ENCODE measurements around the gene MACROD2.

MACROD2 gene

DNA sequence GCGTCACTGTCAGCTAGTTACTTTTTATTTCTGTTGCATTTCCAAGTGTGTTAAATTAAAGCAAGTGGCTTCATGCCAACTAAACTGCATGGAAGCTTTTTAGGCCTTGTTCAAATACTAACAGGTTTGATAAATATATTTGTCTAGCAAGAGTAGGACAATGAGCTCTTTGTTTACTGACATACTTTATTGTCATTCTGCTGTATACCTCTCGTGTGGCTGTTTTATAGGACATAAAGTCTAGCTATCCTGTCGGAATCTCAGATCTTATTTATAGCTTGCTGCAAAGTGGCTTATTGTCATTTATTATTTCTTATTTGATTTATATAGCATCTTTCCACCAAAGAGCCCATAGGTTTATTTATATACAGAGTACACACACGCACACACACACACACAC, 1866.9 kb downstream of the MACROD2 start:
- DNase-seq (ENCODE audit: low read depth): no peak

DNA sequence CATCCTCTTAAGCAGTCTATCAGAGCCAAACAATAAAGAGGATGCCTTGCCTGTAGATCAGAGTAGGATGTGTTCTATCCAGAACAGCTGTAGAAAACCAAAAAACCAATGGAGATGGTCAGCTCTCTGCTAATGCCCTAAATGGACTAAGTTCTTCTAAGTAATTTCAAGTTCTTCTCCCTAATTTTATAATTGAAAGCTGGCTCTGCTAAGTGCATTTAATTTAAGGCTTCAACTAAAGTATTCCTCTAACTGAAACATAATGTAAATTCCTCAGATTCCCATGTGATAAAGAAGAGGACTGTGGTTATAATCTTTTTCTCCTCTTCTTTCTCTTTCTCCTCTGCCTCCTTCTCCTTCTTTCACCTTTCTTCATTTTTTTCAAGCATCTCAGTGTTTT, 1868.4 kb downstream of the MACROD2 start:
- DNase-seq (ENCODE audit: low read depth): no peak

DNA sequence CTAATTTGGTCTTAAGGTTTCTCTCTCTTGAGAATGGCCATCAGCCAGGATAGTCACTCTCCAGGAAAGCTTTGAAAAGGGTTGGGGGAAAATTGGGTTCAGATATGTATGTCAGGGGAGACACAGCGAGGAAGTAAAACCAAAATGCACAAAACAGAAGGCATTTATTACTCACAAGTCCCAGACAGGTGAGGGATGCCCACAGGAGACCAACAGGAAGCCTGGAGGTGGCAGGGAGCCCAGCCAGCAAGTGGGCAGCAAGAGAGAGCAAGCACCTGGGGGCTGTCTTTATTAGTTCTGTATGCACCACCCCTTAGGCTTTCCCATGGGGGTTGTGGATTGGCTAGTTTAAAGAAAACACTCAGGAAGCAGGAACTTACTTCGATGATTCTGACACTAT, 1870.2 kb downstream of the MACROD2 start:
- DNase-seq (ENCODE audit: low read depth): no peak

DNA sequence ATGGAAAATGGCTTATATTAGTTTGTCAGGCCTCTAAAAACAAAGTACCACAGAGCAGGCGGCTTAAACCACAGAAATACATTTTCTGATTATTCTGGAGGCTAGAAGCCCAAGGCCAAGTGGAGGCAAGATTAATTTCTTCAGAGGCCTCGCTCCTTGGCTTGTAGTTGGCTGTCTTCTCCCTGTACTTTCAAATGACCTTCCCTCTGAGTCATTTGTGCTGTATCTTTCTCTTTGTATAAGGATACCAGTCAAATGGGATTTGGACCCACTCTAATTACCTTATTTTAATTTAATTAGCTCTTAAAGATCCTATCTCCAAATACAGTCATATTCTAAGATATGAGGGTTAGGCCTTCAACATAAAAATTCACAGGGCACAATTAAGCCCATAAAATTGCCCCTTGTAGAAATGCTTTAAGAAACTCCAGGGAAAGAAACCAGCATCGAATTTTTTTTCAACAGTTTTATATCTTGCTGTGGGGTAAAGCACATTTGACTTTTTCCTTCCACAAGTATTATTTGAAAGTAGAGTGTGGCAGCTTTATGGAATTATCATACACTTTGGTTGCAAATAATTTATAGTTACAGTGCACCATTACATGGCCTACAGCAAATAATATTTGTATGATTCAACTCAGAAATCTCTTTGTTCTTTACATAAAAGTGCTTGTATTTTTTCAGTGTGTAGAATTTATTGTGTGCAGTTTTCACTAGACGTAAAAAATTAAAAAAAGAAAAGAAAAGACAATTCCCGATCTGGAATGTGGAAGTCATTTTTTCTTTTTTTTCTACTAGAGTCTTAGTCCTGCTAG, 1871.8 kb downstream of the MACROD2 start:
- DNase-seq (ENCODE audit: low read depth): no peak

DNA sequence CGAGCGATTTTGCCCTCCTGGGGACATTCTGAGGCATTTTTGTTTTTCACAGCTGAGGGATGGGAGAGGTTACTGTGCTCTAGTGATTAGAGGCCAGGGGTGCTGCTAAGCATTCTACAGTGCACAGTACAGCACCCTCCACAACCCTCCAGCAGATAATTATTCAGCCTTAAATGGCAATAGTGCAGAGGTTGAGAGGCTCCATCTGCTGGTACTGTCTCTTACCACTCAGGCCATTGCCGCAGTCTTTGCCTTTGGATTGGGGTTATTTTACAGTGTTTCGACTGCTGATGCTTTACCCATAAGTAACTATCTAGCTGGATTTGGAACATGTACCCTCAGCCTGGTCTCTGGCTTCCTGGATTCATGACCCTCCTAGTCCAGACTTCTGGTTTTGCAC, 1872.6 kb downstream of the MACROD2 start:
- DNase-seq (ENCODE audit: low read depth): no peak

DNA sequence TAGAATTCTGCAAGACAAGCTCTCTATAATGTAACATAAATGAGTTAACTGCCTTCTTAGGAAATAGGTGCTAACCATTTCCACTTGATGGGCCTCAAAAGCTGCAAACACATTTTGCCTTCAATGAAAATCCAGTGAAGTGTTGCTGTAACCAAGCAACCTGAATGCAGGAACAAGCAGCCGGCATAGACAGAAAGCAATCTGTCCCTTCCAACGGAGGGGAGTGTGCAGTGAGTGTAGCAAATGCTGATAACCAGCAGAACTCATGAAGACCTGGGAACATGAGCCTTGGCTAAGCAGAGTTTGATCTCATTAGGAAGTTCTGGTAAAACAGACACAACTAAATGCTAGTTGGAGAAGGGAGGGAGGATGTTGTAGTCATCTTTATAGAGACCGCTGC, 1880.1 kb downstream of the MACROD2 start:
- no peak for DNase-seq (ENCODE audit: low read depth)

DNA sequence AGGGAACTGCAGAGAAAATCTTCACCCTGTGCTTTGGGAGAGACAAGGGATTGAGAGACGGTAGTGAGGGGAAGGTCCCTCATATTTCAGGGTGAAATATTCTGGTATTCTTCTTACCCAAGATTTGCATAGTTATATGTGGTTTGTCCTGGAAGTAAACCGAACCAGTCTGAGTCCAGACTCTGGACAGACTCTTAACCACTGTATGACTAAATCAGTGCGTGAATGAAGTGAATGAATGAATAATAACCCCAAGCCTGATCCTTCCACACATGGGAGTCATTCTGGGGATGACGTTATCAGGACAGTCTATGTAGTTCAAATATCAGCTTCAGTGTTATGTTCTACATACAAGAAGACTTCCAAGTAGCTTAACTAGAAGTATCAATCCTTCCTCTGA, 1887.2 kb downstream of the MACROD2 start:
- no peak for DNase-seq (ENCODE audit: low read depth)

DNA sequence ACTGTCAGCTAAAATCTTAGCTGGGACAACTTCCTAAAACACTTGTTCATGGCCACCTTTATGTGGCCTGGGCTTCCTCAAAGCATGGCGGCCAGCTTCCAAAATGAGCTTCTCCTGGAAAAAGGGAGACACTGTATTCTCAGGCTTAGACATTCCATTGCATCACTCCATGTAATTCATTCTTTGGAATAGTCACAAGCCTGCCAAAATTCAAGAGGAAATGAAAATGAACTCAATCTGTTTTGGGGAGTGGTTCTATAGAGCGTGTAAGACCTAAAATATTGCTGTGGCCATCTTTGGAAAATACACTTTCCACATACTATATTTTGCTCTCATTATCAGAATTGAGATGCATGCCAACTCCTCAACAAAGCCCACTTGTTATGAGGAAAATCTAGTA, 1890.9 kb downstream of the MACROD2 start:
- DNase-seq (ENCODE audit: low read depth): no peak

DNA sequence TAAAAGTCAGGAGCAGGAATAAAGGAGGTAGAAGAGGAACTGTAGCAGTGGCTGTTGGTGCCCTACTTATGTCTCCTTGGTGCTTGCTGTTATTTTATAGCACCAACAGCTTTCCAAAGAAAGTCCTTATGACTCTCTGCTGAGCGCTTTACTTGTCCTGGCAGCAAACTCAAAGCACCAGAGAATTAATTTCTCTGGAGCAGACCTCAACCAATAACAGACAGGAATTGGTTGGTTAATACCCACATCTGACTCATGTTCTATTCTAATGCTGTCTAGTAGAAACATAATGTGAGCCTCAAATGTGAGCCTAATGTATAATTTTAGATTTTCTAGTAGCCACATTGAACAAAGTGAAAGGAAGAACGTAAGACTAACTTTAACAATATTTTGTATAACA, 1892.1 kb downstream of the MACROD2 start:
- DNase-seq (ENCODE audit: low read depth): no peak

DNA sequence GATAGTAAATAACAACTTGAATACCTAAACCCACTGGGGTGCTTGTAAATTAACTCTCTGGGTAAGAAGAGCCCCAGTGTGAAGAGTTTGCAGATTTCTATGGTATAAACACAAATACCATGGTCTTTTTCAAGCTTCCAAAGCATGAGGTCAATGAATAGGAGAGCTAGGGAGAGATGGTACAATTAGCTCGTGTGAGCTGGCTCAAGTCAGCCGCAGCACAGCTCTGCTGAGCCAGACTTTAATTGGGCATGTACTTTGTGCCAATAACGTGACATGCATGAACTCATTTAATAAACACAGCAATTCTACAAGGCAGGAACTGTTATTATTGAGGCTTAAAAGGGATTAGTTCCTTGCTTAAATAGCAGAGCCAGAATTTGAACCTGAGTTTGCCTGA, 1893.7 kb downstream of the MACROD2 start:
- no peak for DNase-seq (ENCODE audit: low read depth)

DNA sequence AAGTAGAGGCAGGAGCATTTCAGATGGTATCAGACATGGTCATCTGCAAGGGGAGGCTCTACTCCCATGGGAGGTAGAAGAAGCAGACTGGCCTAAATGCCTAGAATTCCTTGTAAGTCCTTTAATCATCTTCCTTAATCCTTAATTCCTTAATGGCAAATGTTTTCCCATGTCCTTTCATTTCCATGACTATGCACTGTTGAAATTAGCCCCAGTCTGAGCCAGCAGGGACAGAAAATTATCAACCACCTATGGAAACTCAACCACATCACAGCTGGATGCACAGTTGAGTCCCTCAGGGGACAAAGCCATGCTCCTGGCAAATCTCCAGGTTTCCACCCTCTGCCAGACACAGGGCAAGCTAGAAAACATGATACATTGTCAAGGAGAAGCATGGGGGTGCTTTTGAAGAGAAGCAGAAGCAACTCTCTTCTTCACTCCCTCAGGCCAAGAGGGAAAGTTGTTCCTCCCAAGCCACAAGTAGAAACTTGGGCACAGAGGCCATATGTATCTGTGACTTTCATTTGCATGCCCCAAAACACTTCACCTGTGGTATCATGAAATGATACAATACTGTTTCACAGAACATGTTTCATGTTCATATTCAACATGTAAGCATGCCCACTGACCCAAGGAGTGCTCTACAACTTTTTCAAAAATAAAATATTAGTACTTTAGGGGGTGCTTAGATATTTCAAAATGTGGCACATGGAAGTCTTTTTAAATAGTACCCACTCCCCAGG, 1894.4 kb downstream of the MACROD2 start:
- no peak for DNase-seq (ENCODE audit: low read depth)

DNA sequence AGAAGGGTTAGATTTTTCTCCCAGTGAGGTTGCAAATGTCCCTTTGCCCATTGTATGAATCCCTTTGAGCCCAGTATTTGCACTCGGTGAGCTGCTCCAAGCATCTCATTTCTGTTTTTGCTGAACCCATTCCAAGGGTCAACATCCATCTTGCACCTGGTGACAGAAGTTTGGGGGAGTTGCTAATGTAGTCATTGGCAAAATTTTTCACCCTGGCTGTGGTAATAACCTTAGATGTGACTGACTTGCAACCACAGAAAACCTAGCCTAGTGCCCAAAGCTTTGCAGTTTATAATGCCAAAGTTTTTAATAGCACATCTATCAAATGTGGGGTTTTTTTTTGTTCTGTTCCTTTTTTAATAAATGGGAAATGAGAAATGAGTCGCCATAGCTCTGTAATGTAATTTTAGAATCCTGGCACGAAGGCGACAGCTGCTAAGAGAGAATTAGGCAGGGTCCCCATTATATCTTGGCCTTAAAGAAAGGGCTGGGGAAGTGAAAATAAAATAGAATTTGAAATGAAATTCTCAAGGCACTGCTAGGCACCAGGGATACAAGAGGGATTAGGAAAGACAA, 1895.2 kb downstream of the MACROD2 start:
- DNase-seq (ENCODE audit: low read depth): no peak

DNA sequence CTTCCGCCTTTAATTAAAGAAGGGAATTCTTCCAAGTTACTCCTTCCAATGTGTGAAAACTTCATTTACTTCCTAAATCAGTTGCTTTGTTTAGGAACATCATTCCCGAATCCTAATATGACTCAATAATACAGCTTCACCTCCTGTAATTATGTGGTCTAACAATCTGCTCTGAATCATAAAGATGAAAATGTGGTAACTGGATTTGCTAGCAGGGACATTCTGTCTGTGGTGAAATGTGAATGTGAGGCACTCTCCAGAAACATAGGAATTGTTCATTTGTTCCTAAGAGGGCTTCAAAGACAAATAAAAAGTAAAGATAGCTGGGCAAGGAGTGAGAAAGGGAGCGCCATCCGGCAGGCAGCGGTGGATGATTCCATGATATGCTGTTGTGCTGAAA, 1899.8 kb downstream of the MACROD2 start:
- DNase-seq (ENCODE audit: low read depth): no peak

DNA sequence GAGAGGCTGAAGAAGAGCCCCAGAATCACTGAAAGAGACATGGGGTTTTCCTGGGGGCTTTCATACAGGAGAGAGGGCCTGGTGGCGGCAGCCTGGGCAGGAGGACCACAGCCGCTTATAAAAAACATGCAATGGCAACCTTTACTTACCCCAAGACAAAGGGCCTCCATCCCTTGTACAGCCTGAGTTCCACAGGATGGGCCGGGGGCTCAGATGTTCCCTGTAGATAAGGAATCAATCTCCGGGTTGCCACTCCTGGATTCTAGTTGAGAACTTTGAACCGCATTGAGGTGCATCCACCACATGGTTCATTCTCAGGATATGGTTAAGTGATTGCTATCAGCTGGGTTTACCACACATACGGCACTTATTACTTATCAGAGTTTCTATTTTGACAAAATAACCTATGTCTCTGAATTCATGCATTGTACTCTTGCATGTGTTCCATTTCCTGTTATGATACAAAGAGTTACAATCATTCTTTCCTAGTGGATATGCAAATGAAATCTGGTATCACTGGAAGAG, 1900.3 kb downstream of the MACROD2 start:
- DNase-seq (ENCODE audit: low read depth): peak; percentile 5

DNA sequence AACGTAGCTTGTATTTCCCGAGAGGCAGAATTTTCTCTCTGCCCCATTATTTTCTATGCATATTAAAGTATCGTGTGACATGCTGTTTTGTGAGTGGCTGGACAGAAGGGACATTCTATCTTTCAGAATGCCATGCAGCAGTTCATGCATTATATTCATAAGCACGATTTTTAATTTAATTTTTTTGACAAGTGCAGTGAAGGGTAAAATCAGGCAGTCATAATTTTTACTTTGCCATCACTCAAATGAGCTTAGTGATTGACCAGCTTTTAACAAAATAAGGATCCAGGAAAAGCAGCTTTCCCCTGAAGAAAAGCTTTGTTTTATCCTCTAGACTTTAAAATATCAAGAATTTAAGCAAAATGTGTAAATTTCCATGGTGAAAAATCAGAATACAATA, 1904.7 kb downstream of the MACROD2 start:
- DNase-seq (ENCODE audit: low read depth): no peak

DNA sequence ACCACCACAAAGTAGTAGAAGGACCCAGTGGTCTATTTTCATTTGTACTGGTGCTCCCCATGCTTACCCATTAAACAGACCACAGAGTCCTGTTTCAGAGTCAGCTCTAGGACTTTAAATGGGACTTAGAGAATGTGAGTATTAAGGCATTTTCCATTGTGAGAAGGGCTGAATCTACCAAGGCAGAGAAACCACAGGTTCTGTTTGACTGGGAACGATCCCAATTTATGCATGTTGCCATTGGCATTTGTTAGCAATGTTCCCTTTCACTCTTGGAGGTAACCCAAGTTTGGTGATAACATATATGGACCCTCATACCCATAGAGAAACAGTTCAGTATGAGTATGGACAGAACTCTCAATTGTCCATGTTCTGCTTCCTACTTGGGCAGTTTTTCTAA, 1905.1 kb downstream of the MACROD2 start:
- DNase-seq (ENCODE audit: low read depth): no peak

DNA sequence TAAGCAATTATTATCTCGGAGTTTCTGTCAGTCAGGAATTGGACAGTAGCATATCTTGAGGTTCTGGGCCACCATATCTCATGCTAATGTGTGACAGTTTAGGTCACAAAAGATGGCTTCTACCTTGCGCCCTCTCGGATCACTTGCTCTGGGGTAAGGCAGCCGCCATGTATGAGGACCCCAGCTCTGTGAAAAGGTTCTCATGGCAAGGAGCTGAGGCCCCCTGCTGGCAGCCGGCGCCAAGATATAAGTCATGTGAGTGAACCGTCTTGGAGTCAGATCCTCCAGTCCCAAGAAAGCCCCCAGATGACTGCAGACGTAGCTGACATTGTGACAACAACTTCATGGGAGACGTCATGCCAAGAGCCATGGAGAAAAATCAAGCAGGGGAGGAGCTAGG, 1907.2 kb downstream of the MACROD2 start:
- peak; percentile 3 for DNase-seq (ENCODE audit: low read depth)

DNA sequence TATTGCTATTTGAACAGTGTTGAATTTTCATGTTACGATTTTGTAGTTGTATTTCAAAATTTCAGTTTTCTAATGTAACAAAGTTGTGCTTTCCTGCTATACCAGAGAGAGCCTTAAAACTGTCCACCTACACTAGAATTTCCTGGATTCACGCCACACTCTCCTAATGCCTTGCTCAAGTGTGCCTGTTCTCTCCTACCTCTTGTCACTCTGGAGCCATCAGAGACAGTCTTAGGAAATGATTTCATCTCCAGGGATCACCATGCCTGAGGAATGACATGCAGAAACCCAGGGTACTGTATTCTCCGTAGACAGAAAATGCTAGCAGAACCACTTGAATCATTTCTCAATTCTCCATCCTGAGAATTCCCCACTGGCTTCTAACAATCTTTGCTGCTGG, 1910.3 kb downstream of the MACROD2 start:
- DNase-seq (ENCODE audit: low read depth): no peak

DNA sequence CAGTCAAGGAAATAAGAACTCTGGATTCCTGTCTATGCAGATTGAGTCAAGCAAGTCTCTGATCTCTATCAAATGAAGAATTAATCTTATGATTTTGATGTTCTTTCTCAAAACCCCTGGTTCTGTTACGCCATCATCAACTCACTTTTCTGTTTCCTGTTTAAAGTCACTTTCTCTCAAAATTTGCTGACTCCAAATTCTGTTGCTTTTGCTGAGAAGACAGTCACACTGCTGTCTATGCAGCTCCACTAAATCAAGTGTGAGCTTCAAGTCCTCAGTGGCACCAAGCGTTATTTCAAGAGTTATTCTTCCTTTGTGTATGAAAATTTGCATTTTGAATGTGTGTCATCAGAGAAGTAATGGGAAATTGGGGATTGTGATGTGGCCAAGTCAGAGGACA, 1914.7 kb downstream of the MACROD2 start:
- DNase-seq (ENCODE audit: low read depth): no peak

DNA sequence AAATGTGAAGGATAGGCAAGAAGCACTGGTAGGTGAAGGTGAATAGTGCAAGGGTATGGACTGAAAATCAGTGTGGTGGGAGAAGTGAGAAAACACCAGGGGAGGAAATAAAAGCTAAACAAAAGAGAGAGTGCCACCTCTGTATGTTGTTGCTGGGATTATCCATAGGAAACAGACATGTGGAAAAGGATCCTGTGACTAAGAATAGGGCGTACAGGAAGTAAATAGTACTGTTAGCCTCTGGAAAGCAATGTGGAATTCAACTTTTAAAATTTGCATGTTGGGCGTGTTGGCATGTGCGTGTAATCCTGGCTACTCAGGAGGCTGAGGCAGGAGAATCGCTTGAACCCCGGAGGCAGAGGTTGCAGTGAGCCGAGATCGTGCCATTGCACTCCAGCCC, 1916.3 kb downstream of the MACROD2 start:
- DNase-seq (ENCODE audit: low read depth): no peak

DNA sequence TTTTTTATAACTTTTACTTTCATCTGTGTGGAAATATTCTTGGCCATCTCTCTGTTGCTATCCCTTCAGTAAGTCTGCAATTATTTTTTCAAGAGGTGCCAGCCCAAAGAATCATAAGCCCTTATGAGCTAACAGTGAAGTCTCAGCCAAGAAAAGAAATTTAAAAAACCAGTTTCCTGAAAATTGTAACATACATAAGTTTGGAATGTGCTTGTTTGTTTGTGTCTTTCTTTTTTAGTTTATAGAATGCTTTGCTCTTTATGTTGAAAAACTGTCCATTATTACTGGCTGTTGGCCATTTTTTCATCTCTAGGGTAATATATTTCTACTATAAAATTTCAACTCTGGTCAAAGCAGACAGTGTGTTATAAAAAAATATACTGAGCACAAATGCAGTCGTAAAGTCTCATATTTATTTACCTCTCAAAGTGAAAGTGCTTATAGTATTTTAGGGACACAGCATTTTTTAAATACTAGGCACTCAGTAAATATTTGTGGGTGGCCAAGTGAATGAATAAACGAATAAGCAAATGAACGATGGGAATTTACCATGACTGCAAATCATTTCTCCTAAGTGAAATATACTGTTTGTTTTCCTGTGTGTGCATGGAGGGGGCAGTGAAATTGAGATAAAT, 1918.2 kb downstream of the MACROD2 start:
- DNase-seq (ENCODE audit: low read depth): no peak

DNA sequence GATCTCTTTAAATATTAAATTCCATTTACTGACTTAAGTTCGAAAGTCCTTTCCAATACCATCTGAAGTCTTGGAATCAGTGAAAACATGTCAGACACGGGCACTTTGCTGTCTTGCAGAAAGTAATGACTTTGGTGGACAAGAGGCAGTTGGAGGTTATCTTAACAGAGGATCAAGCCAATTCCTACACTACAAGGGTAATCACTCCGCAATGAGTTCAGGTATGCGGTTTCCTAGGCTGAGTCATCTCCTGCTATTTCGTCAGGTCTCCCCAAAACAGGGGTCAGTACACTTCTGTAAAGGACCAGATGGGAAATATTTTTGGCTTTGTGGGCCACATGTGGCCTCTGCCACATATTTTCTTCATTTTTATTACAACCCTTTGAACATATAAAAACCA, 1921.3 kb downstream of the MACROD2 start:
- DNase-seq (ENCODE audit: low read depth): no peak

DNA sequence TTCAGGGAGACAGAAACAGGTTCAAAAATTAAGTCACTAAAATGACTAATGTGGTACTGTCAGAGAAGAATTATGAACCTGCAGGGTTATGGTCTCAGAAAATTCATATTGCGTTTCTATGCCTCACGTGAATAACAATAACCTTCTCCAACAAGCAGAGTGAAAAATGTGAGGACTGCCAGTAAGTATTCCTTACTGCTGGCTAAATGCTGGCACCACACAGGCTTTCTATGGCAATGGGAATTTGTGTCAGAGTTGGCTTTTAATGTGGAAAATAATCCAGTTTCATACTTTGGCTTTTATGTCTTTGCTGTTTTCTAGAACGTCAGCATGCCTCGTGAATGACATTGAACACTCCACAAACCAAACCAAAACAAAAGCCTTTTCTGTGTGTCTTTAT, 1922.0 kb downstream of the MACROD2 start:
- no peak for DNase-seq (ENCODE audit: low read depth)
